Subcutaneous adipose tissue (tissue), 4 donors: ENCODE data around the gene RNF112. TPM values are rescaled to one million over a fixed set of nuclear protein-coding genes. Genes with fewer than 3 reads are reported as not detected.

Experiments
- small RNA-seq: library from RNA; depleted of rRNA; stranded (forward); fragments of <200 nt; gene quantifications from one replicate; pipeline ENCODE3, GENCODE V24; 2016
- total RNA-seq, 4 donors: library from RNA; depleted of rRNA; stranded (reverse); fragments of >200 nt; gene quantifications; one replicate each; pipeline ENCODE4 v1.1.0, GENCODE V29; 2016
- TF ChIP-seq, protein P1 (sequence below): fragments of 450-650 bp; IDR thresholded peaks from one replicate; pipeline ENCODE4 v1.5.1; 2016; ENCODE audit warnings: low read depth, mild to moderate bottlenecking, control low read depth, antibody characterized with exemption, moderate library complexity

The RNF112 gene
- total RNA-seq, 4 donors from 2014 or later: 0.68 to 7.5 (median 1.0) TPM

GRCh38 chr17:19461116-19461515, 50.1 kb downstream of the RNF112 start:
- TF ChIP-seq, protein P1, sequence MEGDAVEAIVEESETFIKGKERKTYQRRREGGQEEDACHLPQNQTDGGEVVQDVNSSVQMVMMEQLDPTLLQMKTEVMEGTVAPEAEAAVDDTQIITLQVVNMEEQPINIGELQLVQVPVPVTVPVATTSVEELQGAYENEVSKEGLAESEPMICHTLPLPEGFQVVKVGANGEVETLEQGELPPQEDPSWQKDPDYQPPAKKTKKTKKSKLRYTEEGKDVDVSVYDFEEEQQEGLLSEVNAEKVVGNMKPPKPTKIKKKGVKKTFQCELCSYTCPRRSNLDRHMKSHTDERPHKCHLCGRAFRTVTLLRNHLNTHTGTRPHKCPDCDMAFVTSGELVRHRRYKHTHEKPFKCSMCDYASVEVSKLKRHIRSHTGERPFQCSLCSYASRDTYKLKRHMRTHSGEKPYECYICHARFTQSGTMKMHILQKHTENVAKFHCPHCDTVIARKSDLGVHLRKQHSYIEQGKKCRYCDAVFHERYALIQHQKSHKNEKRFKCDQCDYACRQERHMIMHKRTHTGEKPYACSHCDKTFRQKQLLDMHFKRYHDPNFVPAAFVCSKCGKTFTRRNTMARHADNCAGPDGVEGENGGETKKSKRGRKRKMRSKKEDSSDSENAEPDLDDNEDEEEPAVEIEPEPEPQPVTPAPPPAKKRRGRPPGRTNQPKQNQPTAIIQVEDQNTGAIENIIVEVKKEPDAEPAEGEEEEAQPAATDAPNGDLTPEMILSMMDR: no peak

- TF ChIP-seq, protein P1: no peak
Measured at GRCh38 chr17:19461681-19462080, 50.6 kb downstream of the RNF112 start.

DNA sequence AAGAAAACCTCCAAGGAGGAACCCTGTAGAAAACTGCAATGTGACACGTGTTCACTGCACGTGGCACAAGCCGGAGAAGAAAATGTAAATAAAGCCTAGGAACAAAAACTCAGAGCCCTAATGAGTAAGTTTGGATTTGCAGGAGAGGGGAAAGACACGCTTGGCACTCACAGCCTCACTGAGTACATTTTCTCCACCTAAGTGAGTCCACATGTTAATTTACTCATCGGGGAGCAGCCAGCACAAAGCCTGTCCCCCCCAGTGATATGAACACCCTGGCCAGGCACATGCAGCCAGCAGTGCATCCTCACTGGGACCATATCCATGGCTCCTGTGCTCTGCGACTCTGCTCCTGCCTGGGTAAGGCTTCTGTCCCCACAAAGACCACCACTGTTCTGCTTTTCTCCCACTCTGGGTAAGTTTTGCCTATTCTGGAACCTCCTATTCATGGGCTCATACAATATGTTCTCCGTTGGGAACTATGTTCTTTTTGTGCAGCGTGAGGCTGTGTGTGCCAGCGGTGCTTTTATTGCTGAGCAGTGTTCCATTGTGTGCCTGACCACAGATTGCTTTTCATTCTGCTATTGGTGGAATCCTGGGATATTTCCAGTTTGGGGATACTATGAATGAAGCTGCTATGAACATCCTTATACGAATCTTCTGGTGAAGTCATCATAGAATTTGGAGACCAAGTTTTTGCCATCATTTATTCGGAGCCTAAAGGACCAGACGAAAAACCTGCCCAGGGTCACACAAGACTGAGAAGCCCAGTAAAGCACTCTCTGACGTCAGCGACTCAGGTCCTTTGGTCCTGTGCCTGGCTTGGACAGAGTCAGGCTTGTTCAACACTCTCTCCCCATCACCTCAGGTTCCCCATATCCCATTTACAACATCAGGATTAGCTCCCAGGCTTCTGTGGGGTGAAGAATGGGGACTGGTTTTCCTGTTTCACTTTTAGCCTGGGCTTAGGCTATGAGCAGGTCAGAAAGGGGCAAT, 53.3 kb downstream of the RNF112 start:
- TF ChIP-seq, protein P1: no peak

Small RNA genes lying within 50 kb of the gene (small RNA-seq; reads per million reads assigned to genes)
- gene RF00537: not detected

Other genes with a start within 250 kb of the RNF112 start
- 10 to 100 TPM; 20.4 to 39.0 (median 31.6) TPM for gene EPN2, start 173.9 kb upstream of the RNF112 start, total RNA-seq
- 10 to 100 TPM in 2 of 4 donors, 1 to 10 TPM in 2; 4.6 to 25.1 (median 10.5) TPM for gene B9D1, start 48.5 kb upstream of the RNF112 start, total RNA-seq
- 10 to 100 TPM; 11.4 to 24.3 (median 17.1) TPM for gene MAPK7, start 32.7 kb upstream of the RNF112 start, total RNA-seq
- 100 to 1,000 TPM in 2 of 4 donors, 10 to 100 TPM in 2; 14.3 to 185 (median 104) TPM for gene MFAP4, start 24.0 kb upstream of the RNF112 start, total RNA-seq
- 1 to 10 TPM; 1.3 to 9.2 (median 3.8) TPM for gene SLC47A1, start 122.6 kb downstream of the RNF112 start, total RNA-seq
- gene ALDH3A2, start 237.5 kb downstream of the RNF112 start, total RNA-seq: 100 to 1,000 TPM; 117 to 177 (median 133) TPM